Measurements from ENCODE around the gene ABCC1. TPM values are rescaled to one million over a fixed set of nuclear protein-coding genes. Genes with fewer than 3 reads are reported as not detected.

ABCC1 gene
- total and polyA plus RNA-seq, 2 donors (not counting 1 experiment from before 2014, with no cell fraction given) = 54.1 to 178 TPM

DNA sequence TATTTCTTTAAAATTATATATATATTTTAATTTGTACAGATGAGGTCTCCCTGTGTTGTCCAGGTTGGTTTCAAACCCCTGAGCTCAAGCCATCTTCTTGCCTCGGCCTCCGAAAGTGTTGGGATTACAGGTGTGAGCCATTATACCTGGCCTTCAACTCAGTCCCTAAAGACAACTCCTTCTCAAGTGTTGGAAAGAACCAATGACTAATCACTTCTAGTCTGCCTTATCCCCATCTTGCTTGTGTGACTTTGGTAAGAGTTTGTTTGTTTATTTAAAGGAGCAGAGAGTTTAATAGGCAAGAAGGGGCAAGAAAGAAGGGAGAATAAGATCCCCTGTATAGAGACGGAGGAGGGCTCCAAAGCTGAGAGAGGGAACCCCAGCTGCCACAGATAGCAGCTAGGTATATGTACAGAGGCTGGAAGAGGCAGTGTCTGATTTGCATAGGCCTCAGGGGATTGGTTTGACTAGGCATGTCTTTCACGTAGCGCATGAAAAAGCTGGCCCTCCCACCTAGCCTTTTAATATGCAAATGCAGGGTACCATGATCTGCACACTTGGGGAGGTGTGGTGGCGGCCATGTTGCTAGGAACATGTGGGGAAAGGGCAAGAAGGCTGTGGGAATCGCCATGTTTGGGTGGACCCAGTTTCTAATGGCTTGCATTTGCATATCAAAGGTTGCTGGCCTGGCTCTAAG lies 21.5 kb downstream of the ABCC1 start:
- H3K27ac ChIP-seq (ENCODE audit: insufficient read depth, low read length) = no peak overlapping the region
- H3K9me3 ChIP-seq (ENCODE audit: control insufficient read depth, insufficient read depth, low read depth, low read length) = no peaks in the 10 kb centered on the region
- no peak for DNase-seq (ENCODE audit: low read depth in 2 of 2)
- TF ChIP-seq, protein P1, sequence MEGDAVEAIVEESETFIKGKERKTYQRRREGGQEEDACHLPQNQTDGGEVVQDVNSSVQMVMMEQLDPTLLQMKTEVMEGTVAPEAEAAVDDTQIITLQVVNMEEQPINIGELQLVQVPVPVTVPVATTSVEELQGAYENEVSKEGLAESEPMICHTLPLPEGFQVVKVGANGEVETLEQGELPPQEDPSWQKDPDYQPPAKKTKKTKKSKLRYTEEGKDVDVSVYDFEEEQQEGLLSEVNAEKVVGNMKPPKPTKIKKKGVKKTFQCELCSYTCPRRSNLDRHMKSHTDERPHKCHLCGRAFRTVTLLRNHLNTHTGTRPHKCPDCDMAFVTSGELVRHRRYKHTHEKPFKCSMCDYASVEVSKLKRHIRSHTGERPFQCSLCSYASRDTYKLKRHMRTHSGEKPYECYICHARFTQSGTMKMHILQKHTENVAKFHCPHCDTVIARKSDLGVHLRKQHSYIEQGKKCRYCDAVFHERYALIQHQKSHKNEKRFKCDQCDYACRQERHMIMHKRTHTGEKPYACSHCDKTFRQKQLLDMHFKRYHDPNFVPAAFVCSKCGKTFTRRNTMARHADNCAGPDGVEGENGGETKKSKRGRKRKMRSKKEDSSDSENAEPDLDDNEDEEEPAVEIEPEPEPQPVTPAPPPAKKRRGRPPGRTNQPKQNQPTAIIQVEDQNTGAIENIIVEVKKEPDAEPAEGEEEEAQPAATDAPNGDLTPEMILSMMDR (conservative IDR thresholded peaks at IDR 0.05 in 1 of 2, IDR thresholded peaks at IDR 0.05 in 1 of 2; ENCODE audit: low read depth in 1 of 2, low read length in 2 of 2) = no peak
- TF ChIP-seq EZH2 (IDR thresholded peaks at IDR 0.05; ENCODE audit: low read length, missing control alignments) = no peak
- peaks cover 6% of the 10 kb centered on the region for H3K36me3 ChIP-seq (ENCODE audit: control insufficient read depth, insufficient read depth, low read length)
- peaks cover 19% of the 10 kb centered on the region for H3K4me1 ChIP-seq (ENCODE audit: control insufficient read depth, extremely low read depth, insufficient read depth, low read length)
- H2AFZ ChIP-seq (ENCODE audit: low read length) = no peak overlapping the region
- no peak overlapping the region for H3K4me3 ChIP-seq (replicated peaks in 1 of 4; ENCODE audit: control extremely low read depth in 1 of 4, insufficient read depth in 1 of 4, low read depth in 3 of 4, low read length in 4 of 4)
- no peaks in the 10 kb centered on the region for H3K27me3 ChIP-seq (ENCODE audit: control insufficient read depth, insufficient read depth, low read length)
- peaks cover 94% of the 10 kb centered on the region for H3K79me2 ChIP-seq (ENCODE audit: control insufficient read depth, insufficient read depth, low read length)
- no peak overlapping the region for H3K9ac ChIP-seq (ENCODE audit: insufficient read depth, low read length)
- H3K4me2 ChIP-seq (ENCODE audit: extremely low read depth, insufficient read depth, low read length) = no peak overlapping the region
- no peaks in the 10 kb centered on the region for H4K20me1 ChIP-seq (ENCODE audit: control insufficient read depth, extremely low read depth, insufficient read depth, low read length)

- no peaks in the 10 kb centered on the region for H3K27me3 ChIP-seq (ENCODE audit: control insufficient read depth, insufficient read depth, low read length)
- peaks cover 97% of the 10 kb centered on the region for H3K79me2 ChIP-seq (ENCODE audit: control insufficient read depth, insufficient read depth, low read length)
- no peak for DNase-seq (ENCODE audit: low read depth in 2 of 2)
- H3K4me3 ChIP-seq (replicated peaks in 1 of 4; ENCODE audit: control extremely low read depth in 1 of 4, insufficient read depth in 1 of 4, low read depth in 3 of 4, low read length in 4 of 4) = no peak overlapping the region
- H3K36me3 ChIP-seq (ENCODE audit: control insufficient read depth, insufficient read depth, low read length) = peaks cover 6% of the 10 kb centered on the region
- H3K4me2 ChIP-seq (ENCODE audit: extremely low read depth, insufficient read depth, low read length) = no peak overlapping the region
- H2AFZ ChIP-seq (ENCODE audit: low read length) = no peak overlapping the region
- no peak for TF ChIP-seq EZH2 (IDR thresholded peaks at IDR 0.05; ENCODE audit: low read length, missing control alignments)
- TF ChIP-seq, protein P1 (conservative IDR thresholded peaks at IDR 0.05 in 1 of 2, IDR thresholded peaks at IDR 0.05 in 1 of 2; ENCODE audit: low read depth in 1 of 2, low read length in 2 of 2) = no peak
- no peaks in the 10 kb centered on the region for H3K9me3 ChIP-seq (ENCODE audit: control insufficient read depth, insufficient read depth, low read depth, low read length)
- peaks cover 22% of the 10 kb centered on the region for H3K4me1 ChIP-seq (ENCODE audit: control insufficient read depth, extremely low read depth, insufficient read depth, low read length)
- H3K9ac ChIP-seq (ENCODE audit: insufficient read depth, low read length) = no peak overlapping the region
- H4K20me1 ChIP-seq (ENCODE audit: control insufficient read depth, extremely low read depth, insufficient read depth, low read length) = no peaks in the 10 kb centered on the region
- no peak overlapping the region for H3K27ac ChIP-seq (ENCODE audit: insufficient read depth, low read length)
These were observed 22.0 kb downstream of the ABCC1 start for GRCh38 chr16:15971440-15971815.

DNA sequence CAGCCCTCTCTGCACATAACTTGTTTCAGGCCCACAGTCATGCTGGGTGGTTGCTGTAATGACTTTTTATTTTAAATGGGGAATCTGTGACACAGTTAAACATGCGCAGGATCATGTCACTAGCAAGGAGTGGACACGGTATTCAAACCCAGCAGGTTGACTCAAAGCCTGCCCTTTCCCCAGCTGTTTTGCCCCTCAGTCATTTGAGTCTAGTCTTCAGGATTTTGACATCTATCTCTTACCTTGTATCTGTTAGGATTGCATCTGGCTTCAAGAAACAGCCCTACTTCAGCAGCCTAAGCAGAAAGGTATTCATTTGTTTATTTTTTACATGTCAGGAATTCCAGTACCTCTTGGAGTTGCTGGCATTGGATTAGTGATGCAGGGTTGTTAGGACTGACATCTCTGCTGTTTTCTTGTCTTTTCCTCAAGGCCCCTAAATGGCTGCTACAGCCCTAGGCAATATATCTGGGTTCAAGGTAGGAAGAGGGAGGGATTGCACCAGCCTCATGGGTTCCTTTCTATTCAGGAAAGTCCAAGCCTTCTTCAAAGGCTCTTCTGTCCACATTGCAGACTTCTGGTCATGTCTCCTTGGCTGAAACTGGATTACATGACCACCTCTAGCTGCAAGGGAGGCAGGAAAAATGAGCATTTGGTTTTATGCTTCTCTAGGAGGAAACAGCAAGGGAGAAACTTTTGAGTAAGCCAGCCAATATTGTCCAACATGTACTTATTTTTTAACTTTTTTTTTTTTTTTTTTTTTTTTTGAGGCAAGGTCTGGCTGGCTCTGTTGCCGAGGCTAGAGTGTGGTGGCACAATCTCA lies 22.8 kb downstream of the ABCC1 start:
- DNase-seq (ENCODE audit: low read depth in 2 of 2) = peak in 1 of 2 donors; percentile 73

More for the DNA sequence above, 22.8 kb downstream of the ABCC1 start:
- no peak for TF ChIP-seq EZH2 (IDR thresholded peaks at IDR 0.05; ENCODE audit: low read length, missing control alignments)
- TF ChIP-seq, protein P1 (conservative IDR thresholded peaks at IDR 0.05 in 1 of 2, IDR thresholded peaks at IDR 0.05 in 1 of 2; ENCODE audit: low read depth in 1 of 2, low read length in 2 of 2) = no peak
- Histone ChIP-seq H3K4me1 (ENCODE audit: control insufficient read depth, extremely low read depth, insufficient read depth, low read length) (peaks cover 19% of the 10 kb centered on the region), H3K27me3 (ENCODE audit: control insufficient read depth, insufficient read depth, low read length) (no peaks in the 10 kb centered on the region), H3K9me3 (ENCODE audit: control insufficient read depth, insufficient read depth, low read depth, low read length) (no peaks in the 10 kb centered on the region), H2AFZ (ENCODE audit: low read length) (no peak overlapping the region), H4K20me1 (ENCODE audit: control insufficient read depth, extremely low read depth, insufficient read depth, low read length) (no peaks in the 10 kb centered on the region), H3K36me3 (ENCODE audit: control insufficient read depth, insufficient read depth, low read length) (peaks cover 6% of the 10 kb centered on the region), H3K9ac (ENCODE audit: insufficient read depth, low read length) (no peak overlapping the region), H3K4me3 (replicated peaks in 1 of 4; ENCODE audit: control extremely low read depth in 1 of 4, insufficient read depth in 1 of 4, low read depth in 3 of 4, low read length in 4 of 4) (no peak overlapping the region), H3K27ac (ENCODE audit: insufficient read depth, low read length) (no peak overlapping the region), H3K4me2 (ENCODE audit: extremely low read depth, insufficient read depth, low read length) (peak overlapping the region; percentile 44), H3K79me2 (ENCODE audit: control insufficient read depth, insufficient read depth, low read length) (peaks cover 95% of the 10 kb centered on the region)
